Adrenal gland (tissue), 12 donors: ENCODE data around the gene CRNKL1. TPM values are rescaled to one million over a fixed set of nuclear protein-coding genes. Genes with fewer than 3 reads are reported as not detected.

ENCODE experiments used
- DNase-seq, 7 donors: peaks; one replicate each; pipeline ENCODE4 v3.0.0-alpha.2; 2019 to 2020
- H3K27ac ChIP-seq, 5 donors: fragments of 200-600 bp; sonication (generic) in 4 of 5; 1 replicate in 3 of 5; 2 replicates in 2 of 5; pipeline versions ENCODE4 v1.5.1 to v1.8.0; 2016 to 2020; ENCODE audit warnings: mild to moderate bottlenecking in 1 of 5
- H3K27me3 ChIP-seq: fragments of 200-600 bp; 2 replicates; pipeline ENCODE4 v1.8.0; 2021
- H3K36me3 ChIP-seq, 2 donors: fragments of 200-600 bp; replicated peaks in 1 of 2; 1 replicate in 1 of 2; 2 replicates in 1 of 2; pipeline versions ENCODE4 v1.5.1 to v1.8.0; 2018 to 2022
- H3K4me1 ChIP-seq, 2 donors: fragments of 200-600 bp; replicated peaks in 1 of 2; 1 replicate in 1 of 2; 2 replicates in 1 of 2; pipeline versions ENCODE4 v1.5.1 to v1.8.0; 2018 to 2021
- H3K4me3 ChIP-seq, 4 donors: fragments of 200-600 bp; sonication (generic) in 3 of 4; one replicate each; pipeline ENCODE4 v1.5.1; 2016 to 2018
- H3K9me3 ChIP-seq, 3 donors: fragments of 200-600 bp; sonication (generic) in 1 of 3; replicated peaks in 1 of 3; 1 replicate in 2 of 3; 2 replicates in 1 of 3; pipeline versions ENCODE4 v1.5.1 to v1.8.0; 2016 to 2021
- POLR2A ChIP-seq, 2 donors: fragments of 450-650 bp; IDR thresholded peaks; one replicate each; pipeline ENCODE4 v1.6.1; 2017; ENCODE audit warnings: antibody characterized with exemption in 2 of 2, mild to moderate bottlenecking in 2 of 2, moderate library complexity in 1 of 2
- WGBS, 4 donors: extraction: QIAGEN DNeasy Blood & Tissue Kit in 2 of 4; methylation state at CpG; one replicate each; pipeline versions ENCODE4 v1.1.5 to v1.1.7; 2013 to 2017; 5-methylcytosine and 5-hydroxymethylcytosine counted together
- intact Hi-C, 2 donors: fragments of 100-400 bp; cut with DNase I; formaldehyde crosslinking; loops; one replicate each; pipeline versions ENCODE4 v1.14.1 to v1.15.0; 2022 to 2023
- polyA plus RNA-seq, 3 donors: library from polyadenylated mRNA; stranded (reverse); fragments of 200-250 nt in 2 of 3; fragments of 350-450 nt in 1 of 3; fragmentation: Illumina TruSeq in 1 of 3; extraction: RNeasy Lipid Tissue Mini Kit (QIAGEN cat#74804) in 1 of 3; gene quantifications; one replicate each; pipeline ENCODE4 v1.2.3, GENCODE V29; 2013 to 2014
- total RNA-seq, 9 donors: library from RNA; depleted of rRNA in 4 of 9; stranded (reverse); fragments of >200 nt in 4 of 9; fragments of 120-200 nt in 1 of 9; fragmentation: NEBNext Ultra II Directional in 1 of 9; extraction: Animal tissue kit (Norgen Biotek cat#: 25700) in 1 of 9; gene quantifications; one replicate each; pipeline versions ENCODE4 v1.1.0 to v1.2.4, GENCODE V29; 2013 to 2023
- TF ChIP-seq, protein P1 (sequence below), 6 experiments: fragments of 450-650 bp in 4 of 6; fragments of 200-600 bp in 2 of 6; sonication (generic) in 1 of 6; IDR thresholded peaks; 1 replicate in 5 of 6; 2 replicates in 1 of 6; pipeline versions ENCODE4 v1.5.1 to v1.8.0; 2016 to 2021; ENCODE audit warnings: antibody characterized with exemption in 6 of 6, mild to moderate bottlenecking in 2 of 6, moderate library complexity in 1 of 6
- donor health status: healthy with polysubstance abuse.
- donor health status: Bipolar disorder and iron deficiency.
- donor health status: DM: yes; HTN: yes; CAD: no.
- donor health status: DM: no; HTN: no; CAD: no.
- donor health status: DM: no; HTN: no; CAD: no.
- donor health status: DM: yes; HTN: yes; CAD: no.

The CRNKL1 gene
- total and polyA plus RNA-seq, 12 donors, result 9.6 to 32.0 (median 18.7) TPM

DNA sequence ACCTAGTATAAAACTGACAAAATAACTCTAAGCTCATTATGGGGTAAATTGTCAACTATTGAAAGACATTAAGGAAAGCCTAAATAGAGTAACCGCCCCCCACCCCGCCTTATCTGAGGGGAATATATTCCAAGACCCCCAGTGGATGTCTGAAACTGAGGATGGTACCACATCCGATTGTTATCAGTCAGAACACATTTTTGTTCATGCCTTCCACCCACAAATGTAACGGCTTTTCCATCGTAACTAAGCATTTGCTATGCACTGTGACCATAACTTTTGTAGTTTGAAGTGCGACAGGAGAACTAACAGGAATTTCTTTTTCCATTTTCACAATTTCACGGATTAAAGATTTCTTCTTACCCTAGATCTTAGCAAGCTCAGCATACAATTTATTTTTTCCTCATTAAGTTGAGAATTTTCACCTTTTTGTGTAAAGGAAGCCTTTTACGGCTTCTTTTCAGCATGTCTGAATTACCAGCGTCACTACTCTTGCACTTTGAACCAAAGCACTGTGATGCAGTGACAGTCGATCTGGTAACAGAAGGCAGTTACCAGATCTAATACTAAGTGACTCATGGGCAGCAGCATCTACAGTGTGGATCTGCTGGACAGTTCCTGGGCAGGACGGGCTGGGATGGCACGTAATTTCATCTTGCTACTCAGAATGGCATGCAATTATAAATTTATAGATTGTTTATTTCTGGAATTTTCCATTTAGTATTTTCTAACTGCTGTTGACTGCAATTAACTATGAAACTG lies 11.9 kb upstream of the CRNKL1 start:
- Histone ChIP-seq H3K27ac (no peak overlapping the region), H3K9me3 (no peaks in the 10 kb centered on the region), H3K36me3 (no peaks in the 10 kb centered on the region), H3K27me3 (no peaks in the 10 kb centered on the region), H3K4me1 (no peaks in the 10 kb centered on the region), H3K4me3 (no peak overlapping the region)
- 63 to 82% (median 69%) methylated on average over 12 of the region's 12 CpGs for WGBS, 4 donors
- TF ChIP-seq POLR2A (IDR thresholded peaks at IDR 0.05), result no peak
- TF ChIP-seq, protein P1, sequence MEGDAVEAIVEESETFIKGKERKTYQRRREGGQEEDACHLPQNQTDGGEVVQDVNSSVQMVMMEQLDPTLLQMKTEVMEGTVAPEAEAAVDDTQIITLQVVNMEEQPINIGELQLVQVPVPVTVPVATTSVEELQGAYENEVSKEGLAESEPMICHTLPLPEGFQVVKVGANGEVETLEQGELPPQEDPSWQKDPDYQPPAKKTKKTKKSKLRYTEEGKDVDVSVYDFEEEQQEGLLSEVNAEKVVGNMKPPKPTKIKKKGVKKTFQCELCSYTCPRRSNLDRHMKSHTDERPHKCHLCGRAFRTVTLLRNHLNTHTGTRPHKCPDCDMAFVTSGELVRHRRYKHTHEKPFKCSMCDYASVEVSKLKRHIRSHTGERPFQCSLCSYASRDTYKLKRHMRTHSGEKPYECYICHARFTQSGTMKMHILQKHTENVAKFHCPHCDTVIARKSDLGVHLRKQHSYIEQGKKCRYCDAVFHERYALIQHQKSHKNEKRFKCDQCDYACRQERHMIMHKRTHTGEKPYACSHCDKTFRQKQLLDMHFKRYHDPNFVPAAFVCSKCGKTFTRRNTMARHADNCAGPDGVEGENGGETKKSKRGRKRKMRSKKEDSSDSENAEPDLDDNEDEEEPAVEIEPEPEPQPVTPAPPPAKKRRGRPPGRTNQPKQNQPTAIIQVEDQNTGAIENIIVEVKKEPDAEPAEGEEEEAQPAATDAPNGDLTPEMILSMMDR (IDR thresholded peaks at IDR 0.05), result no peak
- no peak for DNase-seq
- intact Hi-C loops, result no loop called here

DNA sequence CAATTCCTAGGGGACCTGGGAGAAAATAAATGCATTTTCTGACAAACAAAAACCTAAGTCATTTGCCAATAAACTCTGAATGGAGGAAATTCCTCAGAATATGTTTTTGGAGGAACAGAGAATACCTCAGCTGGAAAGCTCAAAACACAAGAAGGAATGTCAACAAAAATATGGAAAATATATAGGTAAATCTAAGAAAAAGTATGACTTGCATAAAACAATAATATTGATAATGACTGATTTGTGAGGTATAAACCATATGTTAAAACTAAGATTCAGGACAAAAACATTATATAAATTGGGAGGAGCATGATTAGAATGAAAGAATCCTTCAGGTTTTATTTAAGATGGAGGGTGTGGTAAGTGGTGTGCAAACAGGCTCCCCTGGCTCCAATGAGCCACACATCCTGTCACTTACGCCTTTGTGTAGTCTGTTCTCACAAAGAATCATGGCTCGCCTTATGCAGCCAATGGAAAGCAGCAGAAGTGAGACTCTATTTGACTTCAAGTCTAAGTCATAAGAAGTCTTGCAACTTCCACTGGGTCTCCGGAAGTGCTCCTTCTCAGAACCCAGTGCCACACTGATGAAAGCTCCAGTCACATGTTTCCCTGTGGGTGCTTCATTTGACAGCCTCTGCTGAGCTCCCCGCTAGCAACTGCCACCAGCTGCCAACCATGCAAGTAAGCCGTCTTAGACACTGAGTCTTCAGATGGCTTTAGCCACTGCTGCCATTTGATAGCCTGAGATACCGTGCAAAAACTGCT lies 8.2 kb upstream of the CRNKL1 start:
- no peak for DNase-seq
- Histone ChIP-seq H3K36me3 (no peaks in the 10 kb centered on the region), H3K27ac (no peak overlapping the region), H3K4me1 (no peaks in the 10 kb centered on the region), H3K4me3 (no peak overlapping the region), H3K27me3 (no peaks in the 10 kb centered on the region), H3K9me3 (no peaks in the 10 kb centered on the region)
- intact Hi-C loops, result no loop called here
- no peak for TF ChIP-seq POLR2A (IDR thresholded peaks at IDR 0.05)
- TF ChIP-seq, protein P1 (IDR thresholded peaks at IDR 0.05), result no peak
- 84 to 89% (median 88%) methylated on average over 6 of the region's 6 CpGs for WGBS, 4 donors

- H3K36me3 ChIP-seq, result peaks cover 0 to 37% of the 10 kb centered on the region in 2 donors
- peak overlapping the region; percentile 77 to 86 (median 82) for H3K27ac ChIP-seq
- 1 to 2% (median 1%) methylated on average over 12 to 13 of the region's 13 CpGs for WGBS, 4 donors
These were observed 546 bp downstream of the CRNKL1 start for GRCh38 chr20:20051767-20052073.

More at GRCh38 chr20:20051767-20052073, 546 bp downstream of the CRNKL1 start:
- no peak for DNase-seq
- Histone ChIP-seq H3K9me3 (no peaks in the 10 kb centered on the region), H3K27me3 (no peaks in the 10 kb centered on the region), H3K4me3 (peak overlapping the region; percentile 76 to 98 (median 86)), H3K4me1 (peaks cover 7 to 19% of the 10 kb centered on the region in 2 donors)
- intact Hi-C loops, result loop anchor here in 1 of 2 donors (5.0 kb wide), 1 partner anchor 34 kb away; the partner anchor contains the start of gene NAA20
- TF ChIP-seq, protein P1 (IDR thresholded peaks at IDR 0.05), result no peak
- TF ChIP-seq POLR2A (IDR thresholded peaks at IDR 0.05), result no peak
